ENCODE data around the gene HNRNPUL2. TPM values are rescaled to one million over a fixed set of nuclear protein-coding genes. Genes with fewer than 3 reads are reported as not detected.

HNRNPUL2 gene
- total and polyA plus RNA-seq, 4 donors: 25.6 to 53.1 (median 35.5) TPM

DNA sequence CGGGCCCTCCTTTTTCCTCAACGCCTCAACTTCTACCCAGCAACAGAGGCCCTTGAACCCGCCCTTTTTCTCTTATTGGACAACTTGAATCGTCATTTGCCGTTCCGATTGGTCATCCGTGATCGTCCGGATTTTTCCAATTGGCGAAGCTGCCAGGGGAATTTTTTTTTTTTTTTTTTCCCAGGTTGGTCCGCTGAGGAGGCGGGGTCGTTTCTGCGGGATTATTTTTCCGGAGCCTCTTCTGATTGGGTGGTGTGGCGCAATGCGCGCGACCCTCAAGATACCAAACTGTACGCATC, 564 bp upstream of the HNRNPUL2 start:
- Histone ChIP-seq H3K4me1 (ENCODE audit: control insufficient read depth in 5 of 5, insufficient read depth in 5 of 5, low read length in 5 of 5) (peaks cover 0 to 35% (median 6%) of the 10 kb centered on the region in 5 donors), H3K27ac (ENCODE audit: low read depth in 1 of 2, low read length in 1 of 2) (peak overlapping the region; percentile 84 to 97), H3K4me3 (peak overlapping the region; percentile 78), H3K36me3 (ENCODE audit: control insufficient read depth in 4 of 4, insufficient read depth in 4 of 4, low read length in 4 of 4) (peaks cover 4 to 20% (median 12%) of the 10 kb centered on the region in 4 donors), H3K9me3 (ENCODE audit: control insufficient read depth in 4 of 4, insufficient read depth in 3 of 4, low read length in 3 of 4) (no peaks in the 10 kb centered on the region), H3K27me3 (ENCODE audit: control insufficient read depth in 3 of 3, insufficient read depth in 3 of 3, low read length in 2 of 3) (no peaks in the 10 kb centered on the region), H3K9ac (ENCODE audit: insufficient read depth in 1 of 2, low read length in 2 of 2) (peak overlapping the region in 1 of 2 donors; percentile 99)
- peak; percentile 96 to 100 (median 99) for DNase-seq
- WGBS, 2 donors: 0% methylated on average over 20 of the region's 20 CpGs
- ATAC-seq (ENCODE audit: insufficient read depth, low FRiP score): peak; percentile 73
- TF ChIP-seq, protein P1, sequence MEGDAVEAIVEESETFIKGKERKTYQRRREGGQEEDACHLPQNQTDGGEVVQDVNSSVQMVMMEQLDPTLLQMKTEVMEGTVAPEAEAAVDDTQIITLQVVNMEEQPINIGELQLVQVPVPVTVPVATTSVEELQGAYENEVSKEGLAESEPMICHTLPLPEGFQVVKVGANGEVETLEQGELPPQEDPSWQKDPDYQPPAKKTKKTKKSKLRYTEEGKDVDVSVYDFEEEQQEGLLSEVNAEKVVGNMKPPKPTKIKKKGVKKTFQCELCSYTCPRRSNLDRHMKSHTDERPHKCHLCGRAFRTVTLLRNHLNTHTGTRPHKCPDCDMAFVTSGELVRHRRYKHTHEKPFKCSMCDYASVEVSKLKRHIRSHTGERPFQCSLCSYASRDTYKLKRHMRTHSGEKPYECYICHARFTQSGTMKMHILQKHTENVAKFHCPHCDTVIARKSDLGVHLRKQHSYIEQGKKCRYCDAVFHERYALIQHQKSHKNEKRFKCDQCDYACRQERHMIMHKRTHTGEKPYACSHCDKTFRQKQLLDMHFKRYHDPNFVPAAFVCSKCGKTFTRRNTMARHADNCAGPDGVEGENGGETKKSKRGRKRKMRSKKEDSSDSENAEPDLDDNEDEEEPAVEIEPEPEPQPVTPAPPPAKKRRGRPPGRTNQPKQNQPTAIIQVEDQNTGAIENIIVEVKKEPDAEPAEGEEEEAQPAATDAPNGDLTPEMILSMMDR (IDR thresholded peaks at IDR 0.05; ENCODE audit: control extremely low read depth, extremely low read depth): no peak

DNA sequence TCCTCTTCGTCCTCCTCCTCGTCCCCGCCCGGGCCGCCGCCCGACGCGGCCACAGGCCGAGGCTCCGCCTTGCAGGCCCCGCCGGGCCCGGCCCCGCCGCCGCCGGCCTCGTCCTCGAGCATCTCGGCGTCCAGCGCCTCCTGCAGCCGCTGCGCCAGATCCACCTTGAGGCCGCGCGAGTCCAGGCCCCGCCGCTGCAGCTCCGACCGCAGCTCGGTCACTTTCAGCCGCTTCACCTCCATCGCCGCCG, 417 bp downstream of the HNRNPUL2 start:
- Histone ChIP-seq H3K27ac (ENCODE audit: low read depth in 1 of 2, low read length in 1 of 2) (peak overlapping the region; percentile 97 to 99), H3K36me3 (ENCODE audit: control insufficient read depth in 4 of 4, insufficient read depth in 4 of 4, low read length in 4 of 4) (peaks cover 13 to 29% (median 21%) of the 10 kb centered on the region in 4 donors), H3K4me1 (ENCODE audit: control insufficient read depth in 5 of 5, insufficient read depth in 5 of 5, low read length in 5 of 5) (peaks cover 0 to 35% (median 6%) of the 10 kb centered on the region in 5 donors), H3K27me3 (ENCODE audit: control insufficient read depth in 3 of 3, insufficient read depth in 3 of 3, low read length in 2 of 3) (no peaks in the 10 kb centered on the region), H3K9me3 (ENCODE audit: control insufficient read depth in 4 of 4, insufficient read depth in 3 of 4, low read length in 3 of 4) (no peaks in the 10 kb centered on the region), H3K4me3 (peak overlapping the region; percentile 98), H3K9ac (ENCODE audit: insufficient read depth in 1 of 2, low read length in 2 of 2) (no peak overlapping the region)
- 0 to 1% methylated on average over 32 to 37 of the region's 37 CpGs for WGBS, 2 donors
- TF ChIP-seq, protein P1 (IDR thresholded peaks at IDR 0.05; ENCODE audit: control extremely low read depth, extremely low read depth): no peak
- DNase-seq (no peak), ATAC-seq (ENCODE audit: insufficient read depth, low FRiP score) (peak; percentile 4)

GRCh38 chr11:62726156-62726914, 922 bp downstream of the HNRNPUL2 start:
- H3K9me3 ChIP-seq (ENCODE audit: control insufficient read depth in 4 of 4, insufficient read depth in 3 of 4, low read length in 3 of 4): no peaks in the 10 kb centered on the region
- DNase-seq: no peak
- TF ChIP-seq, protein P1 (IDR thresholded peaks at IDR 0.05; ENCODE audit: control extremely low read depth, extremely low read depth): no peak
- H3K4me3 ChIP-seq: peak overlapping the region; percentile 98
- H3K36me3 ChIP-seq (ENCODE audit: control insufficient read depth in 4 of 4, insufficient read depth in 4 of 4, low read length in 4 of 4): peaks cover 12 to 34% (median 26%) of the 10 kb centered on the region in 4 donors
- peaks cover 0 to 35% (median 6%) of the 10 kb centered on the region in 5 donors for H3K4me1 ChIP-seq (ENCODE audit: control insufficient read depth in 5 of 5, insufficient read depth in 5 of 5, low read length in 5 of 5)
- no peaks in the 10 kb centered on the region for H3K27me3 ChIP-seq (ENCODE audit: control insufficient read depth in 3 of 3, insufficient read depth in 3 of 3, low read length in 2 of 3)
- peak overlapping the region; percentile 97 to 99 for H3K27ac ChIP-seq (ENCODE audit: low read depth in 1 of 2, low read length in 1 of 2)
- no peak for ATAC-seq (ENCODE audit: insufficient read depth, low FRiP score)
- 0% methylated on average over 51 of the region's 51 CpGs for WGBS, 2 donors
- peak overlapping the region; percentile 85 to 89 for H3K9ac ChIP-seq (ENCODE audit: insufficient read depth in 1 of 2, low read length in 2 of 2)
